Germinal center (tissue), 1 donor: Measurements from ENCODE around the gene BLTP3B.

Experiments
- DNase-seq: peaks from one replicate; pipeline ENCODE4 v3.0.0; 2012; ENCODE audit warnings: mixed read lengths, low spot score

BLTP3B gene

DNA sequence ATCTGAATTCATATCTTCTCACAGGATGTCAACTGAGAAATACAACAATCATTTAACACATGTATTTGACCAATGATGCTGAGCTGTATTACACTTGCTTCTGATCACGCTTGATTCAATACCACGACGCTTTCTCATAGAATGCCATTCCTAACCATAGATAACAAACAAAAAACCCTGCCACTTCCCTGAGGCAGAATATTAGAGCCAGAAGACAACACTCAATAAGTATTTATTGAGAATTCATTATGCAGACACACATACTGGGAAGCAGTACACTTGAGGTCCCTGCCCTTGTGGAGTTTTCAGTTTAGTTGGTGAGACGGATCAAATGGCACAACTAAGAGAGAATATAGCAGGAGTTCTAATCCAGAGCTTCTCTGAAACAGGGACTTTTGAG is 32.4 kb downstream of the BLTP3B start:
- DNase-seq: no peak

DNA sequence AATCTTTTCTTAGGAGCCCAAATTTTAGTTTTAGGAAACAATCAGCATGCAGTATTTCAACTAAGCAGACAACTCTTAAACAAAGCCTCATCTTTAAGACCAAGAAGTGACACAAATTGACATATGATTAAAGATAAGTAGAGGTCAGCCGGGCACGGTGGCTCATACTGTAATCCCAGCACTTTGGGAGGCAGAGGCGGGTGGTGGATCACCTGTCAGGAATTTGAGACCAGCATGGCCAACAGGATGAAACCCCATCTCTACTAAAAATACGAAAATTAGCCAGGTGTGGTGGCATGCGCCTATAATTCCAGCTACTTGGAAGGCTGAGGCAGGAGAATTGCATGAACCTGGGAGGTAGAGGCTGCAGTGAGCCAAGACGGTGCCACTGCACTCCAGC is 35.8 kb downstream of the BLTP3B start:
- DNase-seq: no peak

DNA sequence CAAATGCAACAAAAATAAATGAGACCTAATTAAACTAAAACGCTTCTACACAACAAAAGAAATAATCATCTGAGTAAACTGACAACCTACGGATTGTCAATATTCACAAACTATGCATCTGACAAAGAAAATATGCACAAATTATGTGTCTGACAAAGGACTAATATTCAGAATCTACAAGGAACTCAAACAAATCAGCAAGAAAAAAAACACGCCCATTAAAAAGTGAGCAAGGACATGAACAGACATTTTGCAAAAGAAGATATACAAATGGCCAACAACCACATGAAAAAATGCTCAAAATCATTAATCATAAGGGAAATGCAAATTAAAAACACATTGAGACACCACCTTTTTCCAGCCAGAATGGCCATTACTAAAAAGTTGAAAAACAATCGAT is 37.0 kb downstream of the BLTP3B start:
- DNase-seq: no peak

DNA sequence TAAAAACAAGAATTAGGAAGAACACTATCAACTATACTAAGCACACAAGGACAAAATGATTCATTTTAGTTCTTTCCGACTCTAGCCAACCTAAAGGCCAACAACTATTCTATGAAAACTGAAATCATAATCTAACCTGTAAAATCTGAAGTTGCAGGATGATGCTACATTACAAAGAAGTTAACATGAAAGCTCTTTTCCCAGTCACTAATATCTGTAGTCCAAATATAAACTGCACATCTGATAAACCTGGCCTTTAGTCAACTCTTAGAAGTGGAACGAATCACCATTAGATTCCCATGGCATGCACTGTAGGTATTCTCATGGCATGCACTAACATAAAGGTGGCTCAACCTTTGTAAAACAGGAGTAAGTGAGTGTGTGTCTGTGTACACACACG is 41.7 kb downstream of the BLTP3B start:
- no peak for DNase-seq
